Endothelial cell of umbilical vein (primary cell): ENCODE measurements around the gene M6PR. TPM values are rescaled to one million over a fixed set of nuclear protein-coding genes. Genes with fewer than 3 reads are reported as not detected.

Experiments used
- BruUV-seq: library from RNA; stranded (reverse); fragments of 400-500 nt; replicated peaks from 2 replicates; lab custom pipeline; 2021; lab: Mats Ljungman, UMichigan
- CTCF ChIA-PET: fragments of 300-600, 350-600 bp; sonication (Branson Sonifier 250); formaldehyde crosslinking; loops from one replicate; lab custom pipeline; 2021; ENCODE audit warnings: antibody characterized with exemption, inconsistent platforms; lab: Charles Lee
- POLR2A ChIA-PET: fragments of 300-600, 350-600 bp; sonication (Branson Sonifier 250); formaldehyde crosslinking; loops from one replicate; lab custom pipeline; 2021; ENCODE audit warnings: antibody characterized with exemption, inconsistent platforms; lab: Charles Lee
- DNase-seq: peaks from one replicate; pipeline ENCODE4 v3.0.0-alpha.2; 2011; ENCODE audit warnings: low read depth, low spot score
- FAIRE-seq: peaks from 2 replicates; lab custom pipeline; 2011; peaks lifted over from hg19 to GRCh38; lab: Jason Lieb, UNC
- H2AFZ ChIP-seq: 2 replicates; pipeline ENCODE4 v1.6.0; 2012; ENCODE audit warnings: low read depth, low read length, control low read depth, inconsistent platforms
- H3K27ac ChIP-seq: 2 replicates; pipeline ENCODE4 v1.5.1; 2011; ENCODE audit warnings: low read depth, mild to moderate bottlenecking, control low read depth, low read length, moderate library complexity; ENCODE audit not compliant: insufficient read depth
- H3K27me3 ChIP-seq, 2 experiments: 2 replicates each; pipeline versions ENCODE4 v1.6.0 to v1.6.1; 2011; ENCODE audit warnings: low read length in 2 of 2, mixed read lengths in 1 of 2; ENCODE audit not compliant: control insufficient read depth in 2 of 2, insufficient read depth in 2 of 2
- H3K36me3 ChIP-seq, 2 experiments: 2 replicates in 1 of 2; 3 replicates in 1 of 2; pipeline ENCODE4 v1.5.1; 2011; ENCODE audit warnings: low read length in 2 of 2, mild to moderate bottlenecking in 1 of 2, moderate library complexity in 1 of 2; ENCODE audit not compliant: control insufficient read depth in 2 of 2, insufficient read depth in 2 of 2; ENCODE audit errors: extremely low read depth in 1 of 2
- H3K4me1 ChIP-seq: 3 replicates; pipeline ENCODE4 v1.5.1; 2011; ENCODE audit warnings: mild to moderate bottlenecking, low read length; ENCODE audit not compliant: control insufficient read depth, insufficient read depth; ENCODE audit errors: extremely low read depth
- H3K4me2 ChIP-seq: 2 replicates; pipeline ENCODE4 v1.6.1; 2011; ENCODE audit warnings: low read length, control low read depth, mixed read lengths; ENCODE audit not compliant: insufficient read depth
- H3K4me3 ChIP-seq, 3 experiments: fragments of 200-600 bp in 1 of 3; sonication (generic), shearing (Covaris generic) in 1 of 3; replicated peaks in 1 of 3; 2 replicates each; pipeline ENCODE4 v1.5.1; 2011 to 2016; ENCODE audit warnings: control low read depth in 3 of 3, low read length in 3 of 3, mild to moderate bottlenecking in 2 of 3, inconsistent platforms in 1 of 3, low read depth in 1 of 3, moderate library complexity in 1 of 3; ENCODE audit not compliant: insufficient read depth in 1 of 3
- H3K79me2 ChIP-seq: 2 replicates; pipeline ENCODE4 v1.6.0; 2012; ENCODE audit warnings: low read length, inconsistent platforms; ENCODE audit not compliant: control insufficient read depth, insufficient read depth
- H3K9ac ChIP-seq: replicated peaks from 2 replicates; pipeline ENCODE3; 2011; ENCODE audit warnings: low read length, control low read depth; ENCODE audit not compliant: insufficient read depth; ENCODE audit errors: extremely low read depth
- H3K9me1 ChIP-seq: replicated peaks from 3 replicates; pipeline ENCODE4 v1.6.0; 2011; ENCODE audit warnings: mild to moderate bottlenecking, low read length; ENCODE audit not compliant: control insufficient read depth, insufficient read depth; ENCODE audit errors: extremely low read depth
- H3K9me3 ChIP-seq: replicated peaks from 2 replicates; pipeline ENCODE4 v1.5.1; 2012; ENCODE audit warnings: low read length, inconsistent platforms; ENCODE audit not compliant: control insufficient read depth, insufficient read depth
- H4K20me1 ChIP-seq: replicated peaks from 2 replicates; pipeline ENCODE3; 2011; ENCODE audit warnings: mild to moderate bottlenecking, low read length; ENCODE audit not compliant: control insufficient read depth, insufficient read depth; ENCODE audit errors: extremely low read depth
- EZH2 ChIP-seq: IDR thresholded peaks from 2 replicates; pipeline ENCODE4 v1.6.1; 2012; ENCODE audit warnings: borderline replicate concordance, low read depth, mild to moderate bottlenecking, moderate library complexity, low read length, inconsistent platforms; ENCODE audit not compliant: severe bottlenecking
- FOS ChIP-seq: IDR thresholded peaks from 2 replicates; pipeline ENCODE4 v1.6.1; 2011; ENCODE audit warnings: mild to moderate bottlenecking, low read length, moderate library complexity, borderline replicate concordance; ENCODE audit not compliant: insufficient read depth
- GATA2 ChIP-seq: IDR thresholded peaks from 2 replicates; pipeline ENCODE4 v1.7.0; 2011; ENCODE audit warnings: low read depth, mild to moderate bottlenecking, moderate library complexity, mixed read lengths, low read length; ENCODE audit not compliant: insufficient read length, insufficient read depth
- JUN ChIP-seq: IDR thresholded peaks from 2 replicates; pipeline ENCODE4 v1.6.1; 2011; ENCODE audit warnings: borderline replicate concordance, low read depth; ENCODE audit not compliant: insufficient read length, insufficient read depth
- MYC ChIP-seq: IDR thresholded peaks from one replicate; pipeline ENCODE4 v1.6.1; 2011; ENCODE audit warnings: mild to moderate bottlenecking, low read depth, low read length
- POLR2A ChIP-seq: IDR thresholded peaks from 2 replicates; pipeline ENCODE4 v1.6.1; 2012; ENCODE audit warnings: low read depth, mild to moderate bottlenecking, control low read depth, low read length
- POLR2AphosphoS5 ChIP-seq: IDR thresholded peaks from 2 replicates; pipeline ENCODE4 v1.6.1; 2012; ENCODE audit warnings: low read depth, mild to moderate bottlenecking, control low read depth, low read length, moderate library complexity; ENCODE audit not compliant: insufficient read depth
- dilution Hi-C: fragments of 300-500 bp; cut with MboI; formaldehyde crosslinking; loops from one replicate; pipeline ENCODE4 v1.15.0; 2019; ENCODE audit warnings: low sequenced_read_pairs; ENCODE audit not compliant: extremely low pct_ligation_motif_present
- intact Hi-C: fragments of 100-400 bp; cut with micrococcal nuclease; formaldehyde crosslinking; loops from one replicate; pipeline ENCODE4 v1.10.0; 2022
- polyA plus RNA-seq, 4 experiments: library from polyadenylated mRNA; depleted of rRNA in 3 of 4; stranded (reverse) in 3 of 4; unstranded in 1 of 4; fragments of >200 nt; gene quantifications; 2 replicates each; pipeline versions ENCODE4 v1.2.1 to v1.2.3, GENCODE V29; 2011 to 2012; ENCODE audit warnings: missing spikeins in 1 of 4
- total RNA-seq: library from RNA; stranded (reverse); gene quantifications from 2 replicates; pipeline ENCODE4 v1.2.3, GENCODE V29; 2021
- TF ChIP-seq, protein P1 (sequence below), 2 donors: IDR thresholded peaks; 1 replicate in 1 of 2; 2 replicates in 1 of 2; pipeline ENCODE4 v1.5.1; 2011; ENCODE audit warnings: low read length in 2 of 2, mild to moderate bottlenecking in 2 of 2, moderate library complexity in 2 of 2, control low read depth in 1 of 2, inconsistent platforms in 1 of 2, low read depth in 1 of 2; ENCODE audit not compliant: insufficient read depth in 1 of 2; ENCODE audit errors: extremely low read depth in 1 of 2
- TF ChIP-seq, protein P2 (sequence below): IDR thresholded peaks from 2 replicates; pipeline ENCODE4 v1.6.1; 2011; ENCODE audit not compliant: insufficient read depth, insufficient read length

The M6PR gene
- total and polyA plus RNA-seq, 2 donors (not counting 3 experiments of a cell fraction or from before 2014, with no cell fraction given): 124 to 142 TPM

DNA sequence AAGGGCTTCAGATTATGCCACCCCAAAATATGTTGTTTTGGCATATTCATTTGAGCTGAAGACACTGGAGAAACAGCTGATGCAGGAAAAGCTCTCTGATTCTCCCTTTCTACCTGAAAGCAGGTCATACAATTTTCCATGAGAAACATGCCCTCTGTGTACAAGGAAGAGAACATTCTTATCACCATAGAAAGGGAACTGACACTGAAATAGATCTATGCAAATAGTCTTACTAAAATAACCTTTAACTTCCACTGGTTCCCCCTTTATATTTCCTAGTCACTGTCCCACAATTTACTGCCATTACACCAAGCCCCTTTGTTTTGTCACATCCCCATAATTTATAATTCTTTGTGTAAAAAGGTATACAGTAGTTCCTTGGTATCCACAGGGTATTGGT is 44.8 kb downstream of the M6PR start:
- dilution Hi-C loops: no loop called here
- H3K79me2 ChIP-seq: no peaks in the 10 kb centered on the region
- H3K9me3 ChIP-seq: no peaks in the 10 kb centered on the region
- no peaks in the 10 kb centered on the region for H3K4me1 ChIP-seq
- ChIA-PET CTCF (interaction anchor here (2.4 kb wide), 1 partner anchor 14 kb away, joined by 10 read pairs; no protein-coding TSS in a partner anchor), POLR2A (no interaction called here)
- no peak overlapping the region for H3K9ac ChIP-seq
- no peaks in the 10 kb centered on the region for H3K27me3 ChIP-seq
- no TSS peak for BruUV-seq
- no peaks in the 10 kb centered on the region for H4K20me1 ChIP-seq
- H2AFZ ChIP-seq: no peak overlapping the region
- H3K36me3 ChIP-seq: no peaks in the 10 kb centered on the region
- H3K9me1 ChIP-seq: no peaks in the 10 kb centered on the region
- DNase-seq (no peak), FAIRE-seq (no peak)
- H3K4me2 ChIP-seq: no peak overlapping the region
- TF ChIP-seq, protein P1, sequence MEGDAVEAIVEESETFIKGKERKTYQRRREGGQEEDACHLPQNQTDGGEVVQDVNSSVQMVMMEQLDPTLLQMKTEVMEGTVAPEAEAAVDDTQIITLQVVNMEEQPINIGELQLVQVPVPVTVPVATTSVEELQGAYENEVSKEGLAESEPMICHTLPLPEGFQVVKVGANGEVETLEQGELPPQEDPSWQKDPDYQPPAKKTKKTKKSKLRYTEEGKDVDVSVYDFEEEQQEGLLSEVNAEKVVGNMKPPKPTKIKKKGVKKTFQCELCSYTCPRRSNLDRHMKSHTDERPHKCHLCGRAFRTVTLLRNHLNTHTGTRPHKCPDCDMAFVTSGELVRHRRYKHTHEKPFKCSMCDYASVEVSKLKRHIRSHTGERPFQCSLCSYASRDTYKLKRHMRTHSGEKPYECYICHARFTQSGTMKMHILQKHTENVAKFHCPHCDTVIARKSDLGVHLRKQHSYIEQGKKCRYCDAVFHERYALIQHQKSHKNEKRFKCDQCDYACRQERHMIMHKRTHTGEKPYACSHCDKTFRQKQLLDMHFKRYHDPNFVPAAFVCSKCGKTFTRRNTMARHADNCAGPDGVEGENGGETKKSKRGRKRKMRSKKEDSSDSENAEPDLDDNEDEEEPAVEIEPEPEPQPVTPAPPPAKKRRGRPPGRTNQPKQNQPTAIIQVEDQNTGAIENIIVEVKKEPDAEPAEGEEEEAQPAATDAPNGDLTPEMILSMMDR (IDR thresholded peaks at IDR 0.05; ENCODE audit: extremely low read depth in 1 of 2, insufficient read depth in 1 of 2, low read depth in 1 of 2, low read length in 2 of 2): no peak
- TF ChIP-seq FOS (no peak), POLR2A (no peak), POLR2AphosphoS5 (no peak), GATA2 (no peak)
- no peak overlapping the region for H3K4me3 ChIP-seq
- intact Hi-C loops: no loop called here
- no peak overlapping the region for H3K27ac ChIP-seq

DNA sequence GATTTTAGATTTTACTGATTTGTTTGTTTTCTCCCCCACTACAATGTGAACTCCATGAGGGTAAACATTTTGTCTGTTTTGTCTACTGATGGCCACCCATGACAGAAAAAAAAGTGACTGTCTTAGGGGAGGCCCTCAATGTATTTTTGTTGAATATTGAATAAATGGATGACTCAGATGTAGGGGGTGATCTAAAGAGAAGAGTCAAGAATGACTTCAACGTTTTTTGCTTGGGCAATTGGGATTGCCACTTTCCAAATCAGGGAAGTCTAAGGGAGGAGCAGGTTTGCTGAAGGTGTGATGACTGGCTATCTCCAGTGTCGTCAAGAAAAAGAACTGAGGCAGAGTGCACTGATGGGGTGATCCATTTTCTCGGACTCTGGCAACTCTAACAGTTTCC is 45.8 kb downstream of the M6PR start:
- TF ChIP-seq, protein P2, sequence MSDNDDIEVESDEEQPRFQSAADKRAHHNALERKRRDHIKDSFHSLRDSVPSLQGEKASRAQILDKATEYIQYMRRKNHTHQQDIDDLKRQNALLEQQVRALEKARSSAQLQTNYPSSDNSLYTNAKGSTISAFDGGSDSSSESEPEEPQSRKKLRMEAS: no peak
- TF ChIP-seq MYC: no peak
- TF ChIP-seq JUN: no peak
- TF ChIP-seq POLR2AphosphoS5: no peak
- no peak for TF ChIP-seq POLR2A
- TF ChIP-seq EZH2: no peak
- TF ChIP-seq GATA2: no peak
- TF ChIP-seq, protein P1 (IDR thresholded peaks at IDR 0.05; ENCODE audit: extremely low read depth in 1 of 2, insufficient read depth in 1 of 2, low read depth in 1 of 2, low read length in 2 of 2): no peak
- TF ChIP-seq FOS: no peak
- BruUV-seq: no TSS peak
- dilution Hi-C loops: no loop called here
- DNase-seq (no peak), FAIRE-seq (no peak)
- peaks cover 0 to 3% of the 10 kb centered on the region in 2 experiments for H3K27me3 ChIP-seq
- H4K20me1 ChIP-seq: no peaks in the 10 kb centered on the region
- H3K9ac ChIP-seq: no peak overlapping the region
- H3K9me1 ChIP-seq: no peaks in the 10 kb centered on the region
- ChIA-PET POLR2A (no interaction called here), CTCF (no interaction called here)
- H3K4me1 ChIP-seq: no peaks in the 10 kb centered on the region
- H3K79me2 ChIP-seq: no peaks in the 10 kb centered on the region
- no peak overlapping the region for H3K4me3 ChIP-seq
- intact Hi-C loops: no loop called here
- no peak overlapping the region for H2AFZ ChIP-seq
- no peak overlapping the region for H3K4me2 ChIP-seq
- H3K36me3 ChIP-seq: no peaks in the 10 kb centered on the region
- no peak overlapping the region for H3K27ac ChIP-seq
- no peaks in the 10 kb centered on the region for H3K9me3 ChIP-seq
